HG03520 (cell line): ENCODE results near the gene DDX54.

ENCODE experiments used
- ATAC-seq: cut with Tn5 transposase; IDR thresholded peaks from one replicate; pipeline ENCODE4 v1.9.1; 2021; ENCODE audit warnings: mild to moderate bottlenecking, moderate library complexity; ENCODE audit not compliant: unreplicated experiment

Gene DDX54

GRCh38 chr12:113164014-113164413 lies 21.3 kb downstream of the DDX54 start:
- no peak for ATAC-seq

DNA sequence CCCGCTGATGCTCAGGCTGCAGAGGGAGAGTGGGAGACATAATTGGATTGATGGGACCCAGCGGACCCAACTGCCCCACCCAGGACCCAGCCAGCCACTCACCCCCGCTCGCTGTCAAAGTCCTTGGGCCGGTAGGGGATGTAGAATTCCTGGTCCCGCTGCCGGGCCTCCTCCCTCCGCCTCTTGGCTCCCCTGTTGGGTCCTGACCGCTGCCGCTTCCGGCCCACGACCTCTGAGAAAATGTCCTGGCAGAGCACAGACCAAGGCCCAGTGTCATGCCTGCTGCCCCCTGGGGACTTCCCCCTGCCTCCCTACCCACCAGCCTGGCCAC lies 22.3 kb downstream of the DDX54 start:
- ATAC-seq: no peak

DNA sequence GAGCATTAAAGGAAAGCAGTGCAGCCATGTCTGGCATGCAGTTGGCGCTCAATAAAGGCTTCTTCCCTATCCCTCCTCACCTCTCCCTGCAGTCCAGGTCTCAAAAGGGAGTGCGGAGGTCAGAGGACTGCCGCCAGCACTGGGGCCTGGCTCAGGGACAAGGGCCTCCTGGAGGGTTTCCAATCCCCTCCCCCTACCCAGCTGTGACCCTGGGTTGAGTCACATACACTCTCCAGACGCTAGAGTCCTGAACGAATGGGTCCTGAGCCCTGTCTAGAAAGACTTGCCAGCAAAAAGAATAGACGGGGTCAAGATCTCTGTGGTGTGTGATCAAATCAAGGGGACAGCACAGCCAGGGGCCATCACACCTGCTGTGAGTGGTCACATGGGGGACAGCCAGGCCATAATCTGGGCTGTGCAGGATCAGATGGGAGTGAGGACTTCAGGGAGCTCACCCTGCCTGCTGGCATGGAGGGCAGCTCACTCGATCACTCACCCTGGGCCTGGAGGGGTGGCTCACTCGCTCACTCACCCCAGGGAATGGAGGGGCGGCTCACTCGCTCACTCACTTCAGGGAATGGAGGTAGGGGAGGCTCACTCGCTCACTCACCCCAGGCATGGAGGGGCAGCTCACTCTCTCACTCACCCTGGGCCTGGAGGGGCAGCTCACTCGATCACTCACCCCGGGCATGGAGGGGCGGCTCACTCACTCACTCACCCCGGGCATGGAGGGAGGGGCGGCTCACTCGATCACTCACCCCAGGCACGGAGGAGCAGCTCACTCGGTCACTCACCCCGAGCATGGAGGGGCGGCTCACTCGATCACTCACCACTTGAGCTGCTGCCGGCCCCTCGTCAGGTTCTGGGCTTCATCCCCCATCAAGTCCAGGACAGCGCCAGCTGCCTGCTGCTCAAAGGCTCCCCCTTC lies 22.9 kb downstream of the DDX54 start:
- ATAC-seq: no peak

- ATAC-seq: no peak
These were observed 23.8 kb downstream of the DDX54 start for GRCh38 chr12:113161415-113162016.

GRCh38 chr12:113159937-113160336 lies 25.3 kb downstream of the DDX54 start:
- no peak for ATAC-seq

DNA sequence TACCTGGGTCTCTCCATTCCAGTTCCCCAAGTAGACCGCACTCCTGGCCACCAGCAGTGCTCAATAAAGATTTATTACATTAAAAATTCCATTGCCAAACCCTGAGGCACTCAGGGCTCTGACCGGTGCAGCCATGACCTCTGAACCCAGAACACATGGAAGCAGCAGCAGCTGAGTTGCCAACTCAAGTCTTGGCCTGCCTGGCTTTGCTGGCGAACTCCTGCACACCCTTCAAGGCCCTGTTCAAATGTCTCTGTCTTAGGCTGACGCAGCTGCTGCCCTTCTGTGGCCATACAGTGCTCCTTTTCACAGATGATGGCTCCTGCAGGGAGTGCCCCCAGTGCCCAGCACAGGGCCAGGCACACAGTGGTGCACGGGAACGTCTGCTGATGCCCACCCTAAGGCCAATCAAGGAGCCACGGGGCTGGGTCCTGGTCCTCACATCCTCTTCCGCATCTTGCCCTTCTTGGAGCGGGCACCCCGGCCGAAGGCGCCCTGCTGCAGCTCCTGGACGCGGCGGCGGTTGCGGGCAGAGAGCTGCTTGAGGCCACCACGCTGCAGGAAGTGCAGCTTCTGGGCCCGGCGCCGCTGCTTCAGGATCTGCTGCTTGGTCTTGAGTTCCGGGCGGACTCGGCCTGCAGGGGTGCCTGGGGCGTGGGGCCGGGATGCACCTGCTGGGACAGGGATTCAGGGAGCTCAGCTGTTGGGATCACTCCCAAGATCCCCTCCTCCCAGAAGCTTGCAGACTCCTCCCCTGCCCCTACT lies 26.7 kb downstream of the DDX54 start:
- ATAC-seq: no peak

DNA sequence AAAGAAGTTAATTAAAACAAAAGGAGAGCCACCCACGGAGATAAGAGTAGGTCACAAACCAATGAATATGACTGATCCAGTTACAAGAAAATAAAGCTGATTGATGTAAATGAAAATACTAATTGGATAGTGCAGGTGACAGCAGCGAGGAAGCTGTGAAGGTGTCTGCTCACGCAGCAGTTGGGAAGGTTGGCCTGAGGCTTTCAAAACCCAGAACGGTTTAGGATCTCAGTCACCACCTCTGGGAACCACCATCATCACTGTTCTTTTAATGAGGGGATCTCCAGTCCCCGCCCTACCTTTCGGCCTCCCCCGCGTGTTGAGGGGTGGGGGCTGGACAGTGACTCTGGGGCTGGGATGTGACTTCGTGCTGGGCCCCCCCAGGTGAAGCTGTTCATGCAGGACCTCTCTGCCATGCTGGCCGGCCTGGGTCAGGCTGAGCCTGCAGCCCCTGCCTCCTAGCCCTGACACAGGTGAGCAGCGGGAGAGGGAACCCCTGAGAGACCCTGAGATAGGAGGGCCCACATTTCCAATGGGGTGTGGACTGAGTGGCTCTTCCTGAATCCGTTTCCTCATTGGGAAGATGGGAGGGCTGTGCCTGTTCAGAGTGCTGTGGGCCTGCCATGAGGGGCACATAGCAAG lies 27.9 kb downstream of the DDX54 start:
- no peak for ATAC-seq

GRCh38 chr12:113155646-113156045 lies 29.6 kb downstream of the DDX54 start:
- ATAC-seq: no peak

- no peak for ATAC-seq
These were observed 30.2 kb downstream of the DDX54 start for GRCh38 chr12:113155060-113155459.

GRCh38 chr12:113154351-113154973 lies 30.8 kb downstream of the DDX54 start:
- ATAC-seq: no peak

DNA sequence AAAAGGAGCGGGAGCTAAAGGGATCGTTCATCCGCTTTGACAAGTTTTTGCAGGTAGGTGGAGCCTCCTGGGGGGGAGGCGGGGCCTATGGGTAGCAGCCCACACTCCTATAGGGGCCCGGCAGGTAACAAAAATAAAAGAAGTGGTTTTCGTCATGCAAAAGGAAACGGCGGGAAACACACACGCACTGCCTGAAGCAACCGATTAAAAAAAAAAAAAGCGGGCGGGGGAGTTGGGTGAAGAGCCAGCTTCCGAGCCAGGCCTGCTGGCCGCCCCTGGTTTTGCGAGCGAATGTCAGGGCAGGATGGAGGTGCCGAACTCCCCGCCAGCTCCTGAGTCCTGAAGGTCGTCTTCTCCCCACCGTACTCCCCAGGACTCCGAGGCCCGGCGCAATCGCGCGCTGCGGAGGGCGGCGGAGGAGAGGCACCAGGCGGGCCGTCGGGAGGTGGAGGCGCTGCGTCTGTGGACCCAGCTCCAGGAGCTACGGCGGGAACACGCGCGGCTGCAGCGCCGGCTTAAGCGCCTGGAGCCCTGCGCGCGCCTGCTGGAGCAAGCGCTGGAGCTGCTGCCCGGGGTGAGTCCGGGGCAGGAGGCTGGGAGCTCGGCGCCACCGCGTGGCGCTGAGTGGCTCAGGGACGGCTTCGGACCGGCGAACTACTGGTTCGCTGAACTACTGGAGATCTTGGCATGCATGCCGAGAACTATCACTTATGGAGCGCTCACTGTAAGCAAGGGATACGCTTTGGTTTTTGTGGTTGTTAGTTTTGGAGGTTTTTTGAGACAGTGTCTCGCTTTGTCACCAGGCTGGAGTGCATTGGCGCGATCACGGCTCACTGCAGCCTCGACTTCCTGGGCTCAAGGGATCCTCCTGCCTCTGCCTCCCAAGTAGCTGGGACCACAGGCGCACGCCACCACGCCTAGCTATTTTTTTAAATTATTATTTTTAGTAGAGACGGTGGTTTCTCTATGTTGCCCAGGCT lies 32.2 kb downstream of the DDX54 start:
- ATAC-seq: no peak

DNA sequence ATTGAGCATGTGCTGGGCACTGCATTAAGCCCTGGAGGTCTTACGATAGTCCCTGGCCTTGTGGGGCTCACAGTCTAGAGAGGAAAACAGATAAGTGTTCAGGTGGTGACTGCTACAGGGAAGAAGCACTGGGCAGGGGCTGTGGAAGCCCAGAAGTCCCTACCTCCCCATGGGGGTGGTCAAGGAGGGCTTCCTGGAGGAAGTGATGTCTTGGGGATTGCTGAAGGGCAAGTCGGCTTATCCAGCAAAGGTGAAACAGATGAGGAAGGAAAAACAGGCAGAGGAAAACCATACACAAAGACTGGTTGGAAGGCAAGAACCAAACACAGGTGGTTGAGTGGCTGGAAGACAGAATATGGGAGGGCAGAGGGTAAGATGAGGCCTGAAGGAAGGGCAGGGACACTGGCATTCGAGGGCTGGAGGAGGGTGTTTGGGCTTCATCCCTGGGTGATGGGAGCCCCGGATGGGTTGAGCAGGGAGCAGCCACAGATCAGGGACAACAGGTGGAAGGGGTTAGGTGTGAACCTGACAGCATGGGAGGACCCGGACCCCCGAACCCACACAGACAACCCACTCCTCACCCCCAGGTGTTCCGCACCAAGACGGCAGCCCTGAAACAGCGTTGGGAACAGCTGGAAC lies 33.0 kb downstream of the DDX54 start:
- ATAC-seq: no peak

DNA sequence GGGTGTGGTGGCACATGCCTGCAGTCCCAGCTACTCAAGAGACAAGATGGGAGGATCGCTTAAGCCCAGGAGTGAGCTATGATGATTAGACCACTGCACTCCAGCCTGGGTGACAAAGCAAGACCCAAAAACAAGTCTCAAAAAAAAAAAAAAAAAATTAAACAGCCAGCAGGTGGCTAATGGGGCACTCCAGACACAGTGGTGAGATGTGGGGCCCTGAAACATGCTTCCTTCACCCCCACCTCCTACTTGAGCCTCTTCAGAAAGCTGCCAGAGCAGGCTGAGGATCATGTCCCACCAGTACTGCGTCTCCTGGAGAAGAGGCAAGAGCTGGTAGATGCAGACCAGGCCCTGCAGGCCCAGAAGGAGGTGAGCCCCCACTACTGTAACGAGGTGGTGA lies 33.6 kb downstream of the DDX54 start:
- no peak for ATAC-seq

DNA sequence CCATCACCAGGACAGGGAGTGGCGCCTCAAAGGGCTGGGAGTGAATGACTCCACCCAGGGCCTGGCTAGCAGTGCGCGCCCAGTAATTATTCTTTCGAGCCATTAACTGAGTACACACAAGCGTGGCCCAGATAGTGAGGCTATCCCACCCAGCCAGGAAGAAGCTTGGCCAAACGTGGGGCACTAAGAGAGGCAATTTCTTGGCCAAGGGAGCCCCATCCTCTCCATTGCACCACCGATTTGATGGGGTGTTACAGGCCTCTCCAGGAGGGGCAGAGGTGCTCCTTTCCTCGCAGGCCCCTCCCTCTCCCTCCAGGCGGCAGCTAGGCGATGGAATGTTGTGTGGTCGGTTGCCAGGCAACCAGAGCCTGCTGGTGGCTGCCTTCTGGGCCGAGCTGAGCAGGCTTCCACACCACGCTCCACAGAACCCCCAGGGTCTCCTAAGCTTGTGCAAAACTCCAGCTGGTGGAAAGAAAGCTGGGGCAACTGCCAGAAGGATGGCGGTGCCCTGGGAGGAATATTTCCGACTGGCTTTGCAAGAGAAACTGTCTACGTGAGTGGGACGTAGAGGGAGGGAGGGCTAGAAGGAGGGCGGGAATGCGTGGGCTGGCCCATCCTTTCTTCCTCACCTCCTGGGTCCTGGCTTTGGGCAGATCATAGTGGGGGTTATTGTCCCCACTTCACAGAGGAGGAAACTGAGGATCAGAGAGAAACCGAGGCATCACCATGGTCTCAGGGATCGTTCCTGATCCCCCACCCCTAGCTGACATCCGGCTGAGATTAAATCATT lies 35.7 kb downstream of the DDX54 start, which contains the start of gene CFAP73:
CFAP73 (plus strand) TSS at position 364 of the 790 bp plus-strand sequence; CDS start at position 498, 134 bp downstream.
- ATAC-seq: no peak

DNA sequence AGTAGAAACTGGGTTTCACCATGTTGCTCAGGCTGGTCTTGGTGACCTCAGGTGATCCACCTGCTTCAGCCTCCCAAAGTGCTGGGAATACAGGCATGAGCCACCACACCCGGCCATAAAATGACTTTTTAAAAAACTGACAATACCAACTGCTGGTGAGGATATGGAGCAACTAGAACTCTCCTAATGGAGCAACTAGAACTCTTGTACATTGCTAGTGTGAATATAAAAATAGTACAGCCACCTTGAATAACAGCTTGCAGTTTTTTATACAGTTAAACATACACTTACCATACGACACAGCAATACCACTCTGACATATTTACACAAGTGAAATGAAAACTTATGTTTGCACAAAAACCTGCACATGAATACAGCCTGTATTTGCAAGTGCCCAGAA lies 38.3 kb downstream of the DDX54 start:
- no peak for ATAC-seq

GRCh38 chr12:113145720-113146551 lies 39.3 kb downstream of the DDX54 start:
- ATAC-seq: no peak

- no peak for ATAC-seq
These were observed 40.5 kb downstream of the DDX54 start for GRCh38 chr12:113144806-113145205.
